ENCODE results near the gene DTX3L.

DNA sequence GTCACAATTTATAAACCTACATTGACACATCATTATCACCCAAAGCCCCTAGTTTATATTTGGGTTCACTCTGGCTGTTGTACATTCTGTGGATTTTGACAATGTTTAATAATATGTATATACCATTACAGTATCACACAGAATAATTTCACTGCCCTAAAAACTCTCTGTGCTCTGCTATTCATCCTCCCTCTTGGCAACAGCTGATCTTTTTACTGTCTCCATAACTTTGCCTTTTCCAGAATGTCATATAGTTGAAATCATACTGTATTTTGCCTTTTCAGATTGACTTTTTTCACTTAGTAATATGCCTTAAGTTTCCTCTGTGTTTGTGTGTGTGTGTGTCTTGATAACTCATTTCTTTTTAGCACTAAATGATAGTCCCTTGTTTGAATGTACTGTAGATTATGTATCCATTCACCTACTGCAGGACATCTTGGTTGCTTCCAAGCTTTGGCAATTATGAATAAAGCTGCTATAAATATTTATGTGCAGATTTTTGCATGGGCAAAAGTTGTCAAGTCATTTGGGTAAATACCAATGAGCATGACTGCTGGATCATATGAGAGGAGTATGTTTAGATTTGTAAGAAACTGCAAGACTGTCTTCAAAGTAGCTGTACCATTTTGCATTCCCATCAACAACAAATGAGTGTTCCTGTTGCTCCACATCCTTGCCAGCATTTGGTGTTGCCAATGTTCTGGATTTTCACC, 22.8 kb downstream of the DTX3L start:
- TF ChIP-seq, protein P1, sequence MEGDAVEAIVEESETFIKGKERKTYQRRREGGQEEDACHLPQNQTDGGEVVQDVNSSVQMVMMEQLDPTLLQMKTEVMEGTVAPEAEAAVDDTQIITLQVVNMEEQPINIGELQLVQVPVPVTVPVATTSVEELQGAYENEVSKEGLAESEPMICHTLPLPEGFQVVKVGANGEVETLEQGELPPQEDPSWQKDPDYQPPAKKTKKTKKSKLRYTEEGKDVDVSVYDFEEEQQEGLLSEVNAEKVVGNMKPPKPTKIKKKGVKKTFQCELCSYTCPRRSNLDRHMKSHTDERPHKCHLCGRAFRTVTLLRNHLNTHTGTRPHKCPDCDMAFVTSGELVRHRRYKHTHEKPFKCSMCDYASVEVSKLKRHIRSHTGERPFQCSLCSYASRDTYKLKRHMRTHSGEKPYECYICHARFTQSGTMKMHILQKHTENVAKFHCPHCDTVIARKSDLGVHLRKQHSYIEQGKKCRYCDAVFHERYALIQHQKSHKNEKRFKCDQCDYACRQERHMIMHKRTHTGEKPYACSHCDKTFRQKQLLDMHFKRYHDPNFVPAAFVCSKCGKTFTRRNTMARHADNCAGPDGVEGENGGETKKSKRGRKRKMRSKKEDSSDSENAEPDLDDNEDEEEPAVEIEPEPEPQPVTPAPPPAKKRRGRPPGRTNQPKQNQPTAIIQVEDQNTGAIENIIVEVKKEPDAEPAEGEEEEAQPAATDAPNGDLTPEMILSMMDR (IDR thresholded peaks at IDR 0.05 in 4 of 5, conservative IDR thresholded peaks at IDR 0.05 in 1 of 5) = no peak
- TF ChIP-seq POLR2A (IDR thresholded peaks at IDR 0.05) = no peak
